ENCODE results near the gene TRMT13.

The TRMT13 gene

DNA sequence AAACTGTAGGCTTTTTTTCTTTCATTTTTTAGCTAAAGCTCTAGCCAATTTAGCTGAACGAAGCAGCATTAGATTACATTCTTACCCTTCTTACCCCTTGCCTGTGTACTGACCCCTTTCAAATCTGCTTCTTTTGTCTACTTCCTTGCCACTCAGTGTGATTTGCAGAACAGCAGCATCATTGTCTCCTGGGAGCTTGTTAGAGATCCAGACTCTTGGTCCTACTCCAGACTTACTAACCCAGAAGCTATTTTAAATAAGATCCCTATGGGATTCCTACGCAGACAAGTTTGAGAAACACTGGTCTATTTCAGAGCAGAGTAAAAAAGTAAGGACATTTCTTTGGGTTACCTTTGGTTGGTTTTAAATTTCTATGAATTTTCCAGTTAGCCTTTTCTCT is 31.3 kb downstream of the TRMT13 start:
- no peak for TF ChIP-seq CTCF (IDR thresholded peaks at IDR 0.05; ENCODE audit: insufficient read depth, low read length, poor library complexity, severe bottlenecking)
- no peak for DNase-seq (ENCODE audit: extremely low read depth, insufficient read length)
- no peaks in the 10 kb centered on the region for H3K36me3 ChIP-seq (ENCODE audit: control insufficient read depth, insufficient read depth, low read length)
- H3K4me3 ChIP-seq (replicated peaks; ENCODE audit: low read depth, low read length), result no peak overlapping the region
- no peaks in the 10 kb centered on the region for H3K27me3 ChIP-seq (replicated peaks; ENCODE audit: control insufficient read depth, insufficient read depth, low read length)

DNA sequence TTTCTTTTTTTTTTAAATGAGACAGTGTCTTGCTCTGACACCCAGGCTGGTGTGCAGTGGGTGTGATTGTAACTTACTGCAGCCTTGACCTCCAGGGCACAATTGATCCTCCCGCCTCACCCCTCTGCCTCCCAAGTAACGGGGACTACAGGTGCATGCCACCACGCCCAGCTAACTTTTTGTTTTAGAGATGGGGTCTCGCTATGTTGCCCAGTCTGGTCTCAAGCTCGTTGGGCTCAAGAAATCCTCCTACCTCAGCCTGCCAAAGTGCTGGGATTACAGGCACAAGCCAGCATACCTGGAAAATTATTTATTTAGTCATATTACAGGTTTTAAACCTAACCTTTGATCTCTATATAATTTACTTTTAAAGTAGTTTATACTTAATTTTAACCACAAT is 31.7 kb downstream of the TRMT13 start:
- no peak overlapping the region for H3K4me3 ChIP-seq (replicated peaks; ENCODE audit: low read depth, low read length)
- no peak for TF ChIP-seq CTCF (IDR thresholded peaks at IDR 0.05; ENCODE audit: insufficient read depth, low read length, poor library complexity, severe bottlenecking)

DNA sequence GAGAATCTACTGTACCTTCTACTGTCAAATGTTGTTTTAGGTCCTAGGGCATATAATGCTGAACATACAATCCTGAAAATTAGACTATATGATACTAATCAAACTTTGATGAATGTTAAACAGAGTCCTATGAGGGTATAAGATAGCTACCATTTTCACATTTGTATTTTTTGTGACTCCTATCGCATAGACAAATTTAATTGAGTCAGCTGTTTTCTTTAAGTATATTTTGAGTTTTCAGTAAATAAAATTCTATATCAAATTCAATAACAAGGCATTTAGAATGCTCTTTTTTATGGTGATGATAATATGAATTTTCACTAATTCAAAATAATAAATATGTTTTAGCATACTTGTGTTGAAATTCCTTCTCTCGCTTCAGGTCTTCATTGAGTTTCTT is 35.1 kb downstream of the TRMT13 start:
- no peak for DNase-seq (ENCODE audit: extremely low read depth, insufficient read length)
- no peaks in the 10 kb centered on the region for H3K36me3 ChIP-seq (ENCODE audit: control insufficient read depth, insufficient read depth, low read length)
- no peaks in the 10 kb centered on the region for H3K27me3 ChIP-seq (replicated peaks; ENCODE audit: control insufficient read depth, insufficient read depth, low read length)
- H3K4me3 ChIP-seq (replicated peaks; ENCODE audit: low read depth, low read length), result no peak overlapping the region
- TF ChIP-seq CTCF (IDR thresholded peaks at IDR 0.05; ENCODE audit: insufficient read depth, low read length, poor library complexity, severe bottlenecking), result no peak

More for the DNA sequence above, 31.7 kb downstream of the TRMT13 start:
- DNase-seq (ENCODE audit: extremely low read depth, insufficient read length), result no peak
- H3K27me3 ChIP-seq (replicated peaks; ENCODE audit: control insufficient read depth, insufficient read depth, low read length), result no peaks in the 10 kb centered on the region
- no peaks in the 10 kb centered on the region for H3K36me3 ChIP-seq (ENCODE audit: control insufficient read depth, insufficient read depth, low read length)

DNA sequence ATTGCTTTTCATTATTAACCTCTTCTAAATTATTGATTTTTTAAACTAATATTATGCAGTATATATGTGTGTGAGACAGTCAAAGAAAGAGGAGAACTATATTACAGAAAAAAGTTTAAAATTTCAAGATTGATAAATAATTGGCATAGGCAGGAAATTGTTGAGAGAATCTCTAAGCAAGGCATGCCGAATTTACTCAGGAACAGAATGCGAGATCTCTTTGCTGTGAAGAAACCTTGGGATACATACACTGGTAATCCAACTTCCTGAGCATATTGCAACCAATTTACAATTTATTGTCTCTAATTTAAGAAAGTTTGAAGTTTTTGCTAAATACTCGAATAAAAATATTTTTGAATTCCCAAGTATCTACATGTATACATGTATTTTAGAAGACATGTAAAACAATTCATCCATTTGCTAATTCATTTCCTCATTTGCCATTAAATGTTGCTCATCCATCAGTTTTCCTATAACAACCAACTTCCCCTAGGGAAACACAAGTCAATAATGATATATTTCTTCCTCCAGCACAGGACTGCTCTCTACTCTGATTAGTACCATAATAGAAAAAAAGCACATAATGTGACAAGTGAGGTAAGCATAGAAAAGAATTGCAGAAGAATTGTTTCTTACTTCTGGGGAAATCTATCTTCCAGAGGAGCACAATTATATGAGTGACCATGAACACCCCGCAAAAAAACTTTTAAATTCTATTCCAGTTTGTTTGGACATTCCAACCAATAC is 44.5 kb downstream of the TRMT13 start:
- TF ChIP-seq CTCF (IDR thresholded peaks at IDR 0.05; ENCODE audit: insufficient read depth, low read length, poor library complexity, severe bottlenecking), result no peak
- no peak overlapping the region for H3K4me3 ChIP-seq (replicated peaks; ENCODE audit: low read depth, low read length)
- no peak for DNase-seq (ENCODE audit: extremely low read depth, insufficient read length)
- no peaks in the 10 kb centered on the region for H3K27me3 ChIP-seq (replicated peaks; ENCODE audit: control insufficient read depth, insufficient read depth, low read length)
- H3K36me3 ChIP-seq (ENCODE audit: control insufficient read depth, insufficient read depth, low read length), result no peaks in the 10 kb centered on the region

- Histone ChIP-seq H3K4me3 (replicated peaks; ENCODE audit: low read depth, low read length) (no peak within 1 kb of the TSS), H3K27me3 (replicated peaks; ENCODE audit: control insufficient read depth, insufficient read depth, low read length) (no peaks in the 10 kb centered on the region), H3K36me3 (ENCODE audit: control insufficient read depth, insufficient read depth, low read length) (no peaks in the 10 kb centered on the region)
- no peak for TF ChIP-seq CTCF (IDR thresholded peaks at IDR 0.05; ENCODE audit: insufficient read depth, low read length, poor library complexity, severe bottlenecking)
- DNase-seq (ENCODE audit: extremely low read depth, insufficient read length), result no peak
These were observed 45.1 kb downstream of the TRMT13 start, which contains the start of gene LRRC39 for GRCh38 chr1:100178091-100178490. Gene LRRC39, minus strand, starts transcription at chr1:100178256. Its CDS starts 9,740 bp downstream, at chr1:100168516.
